ENCODE results near the gene ATP10A. TPM values are rescaled to one million over a fixed set of nuclear protein-coding genes. Genes with fewer than 3 reads are reported as not detected.

ATP10A gene
- total RNA-seq, 1 donor = 15.8 TPM

DNA sequence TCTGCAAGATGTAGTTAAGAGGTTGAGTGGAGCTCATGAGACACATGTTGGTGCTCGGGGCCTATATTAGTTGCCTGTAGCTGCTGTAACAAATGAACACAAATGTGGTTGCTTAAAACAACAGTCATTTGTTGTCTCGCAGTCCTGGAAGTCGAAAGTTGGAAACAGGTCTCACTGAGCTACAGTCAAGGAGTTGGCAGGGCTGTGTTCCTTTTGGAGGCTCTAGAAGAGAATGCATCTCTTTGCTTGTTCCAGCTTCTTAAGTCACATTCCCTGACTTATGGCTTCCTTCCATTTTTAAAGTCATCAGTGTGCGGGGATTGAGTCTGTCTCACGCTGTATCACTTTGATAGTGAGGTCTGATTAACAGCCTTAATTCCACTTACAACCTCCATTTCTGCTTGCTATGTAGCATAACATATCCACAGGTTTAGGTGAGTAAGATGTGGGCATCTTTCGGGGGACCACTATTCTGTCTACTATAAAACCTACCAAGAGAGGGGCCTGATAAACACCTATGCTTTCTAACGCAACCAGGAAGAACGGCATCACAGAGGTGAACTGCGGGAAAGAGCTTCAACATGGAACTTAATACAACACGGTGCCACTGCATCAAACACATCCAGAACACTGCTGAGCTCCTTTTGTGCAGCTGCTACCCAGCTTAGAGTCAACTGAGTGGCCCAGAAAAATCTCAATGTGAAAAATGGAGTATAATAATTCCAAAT is 119.4 kb downstream of the ATP10A start:
- no peak overlapping the region for H3K4me3 ChIP-seq (ENCODE audit: low read length)
- H3K27me3 ChIP-seq (ENCODE audit: insufficient read depth, low read length) = no peaks in the 10 kb centered on the region
- peaks cover 21% of the 10 kb centered on the region for H3K4me1 ChIP-seq (ENCODE audit: insufficient read depth, low read length)
- no peaks in the 10 kb centered on the region for H3K9me3 ChIP-seq (ENCODE audit: low read depth, low read length)

DNA sequence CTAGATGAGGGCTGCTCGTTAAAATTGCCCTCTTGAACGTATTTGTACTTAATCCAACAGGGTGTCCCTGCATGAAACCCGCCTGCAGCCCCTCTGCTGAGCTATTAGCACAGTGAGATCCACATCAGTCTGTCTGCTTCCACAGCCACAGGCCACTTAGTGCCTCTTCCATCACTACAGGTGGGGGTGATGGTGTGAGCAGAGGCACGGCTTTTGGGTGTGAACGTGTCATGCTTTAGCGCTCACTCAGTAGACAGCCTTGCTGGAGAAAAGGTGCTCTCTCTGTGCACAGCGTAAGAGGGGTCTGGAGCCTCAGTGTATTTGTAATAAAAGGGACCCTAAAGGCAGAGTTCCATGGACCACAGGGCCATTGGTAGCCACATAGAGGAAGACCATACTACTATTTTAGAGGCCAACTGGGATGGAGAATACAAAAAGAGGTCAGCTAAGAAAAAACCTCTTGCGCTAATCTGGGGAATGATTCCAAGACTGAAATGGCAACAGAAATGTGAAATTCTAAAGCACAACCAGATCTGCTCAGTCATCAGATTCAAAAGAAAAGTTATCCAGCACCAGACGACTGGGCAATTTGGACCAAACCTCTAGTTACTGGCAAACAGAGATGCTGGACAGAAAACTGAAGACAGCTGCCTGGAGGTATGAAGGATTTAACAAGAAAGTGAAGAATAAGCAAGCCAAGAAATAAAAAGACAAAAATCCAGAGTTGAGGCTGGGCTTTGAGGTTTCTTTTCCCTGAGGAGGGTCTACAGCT is 120.2 kb downstream of the ATP10A start:
- H3K4me3 ChIP-seq (ENCODE audit: low read length) = no peak overlapping the region

DNA sequence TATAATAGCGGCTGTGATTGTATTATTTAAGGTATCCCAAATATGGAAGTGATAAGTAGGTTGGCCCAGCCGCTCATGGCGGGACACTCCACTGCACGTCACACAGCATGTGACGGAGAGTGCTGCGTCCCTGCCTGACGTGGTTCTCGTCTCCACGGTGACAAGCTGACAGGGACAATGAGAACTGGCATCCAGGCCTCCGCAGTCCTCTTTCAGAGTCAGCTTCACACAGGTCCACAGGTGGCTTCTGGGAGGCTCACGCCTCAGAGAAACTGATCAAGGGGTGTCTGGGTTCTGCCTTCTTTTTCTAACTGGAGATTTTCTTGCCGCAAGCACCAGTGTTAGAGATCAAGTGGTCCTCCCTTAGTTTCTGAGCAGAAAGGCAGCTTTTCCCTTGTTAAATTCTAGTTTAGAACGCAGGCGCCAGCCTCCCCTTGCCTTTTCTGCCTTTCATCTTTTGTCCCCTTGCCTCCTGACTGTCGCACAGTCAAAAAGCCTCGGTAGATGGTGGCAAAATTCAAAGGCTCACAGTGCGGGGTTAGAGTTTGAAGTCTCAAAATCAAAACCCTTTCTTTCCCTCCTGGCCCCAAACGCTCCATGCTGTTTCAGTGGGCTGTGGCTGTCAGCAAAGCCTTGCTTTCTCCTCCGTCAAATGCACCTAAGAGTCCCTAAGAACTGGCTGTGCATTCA is 120.9 kb downstream of the ATP10A start:
- Histone ChIP-seq H3K27me3 (ENCODE audit: insufficient read depth, low read length) (no peaks in the 10 kb centered on the region), H3K4me1 (ENCODE audit: insufficient read depth, low read length) (peaks cover 21% of the 10 kb centered on the region), H3K4me3 (ENCODE audit: low read length) (no peak overlapping the region), H3K9me3 (ENCODE audit: low read depth, low read length) (no peaks in the 10 kb centered on the region)

More for the DNA sequence above, 120.2 kb downstream of the ATP10A start:
- Histone ChIP-seq H3K4me1 (ENCODE audit: insufficient read depth, low read length) (peaks cover 21% of the 10 kb centered on the region), H3K27me3 (ENCODE audit: insufficient read depth, low read length) (no peaks in the 10 kb centered on the region), H3K9me3 (ENCODE audit: low read depth, low read length) (no peaks in the 10 kb centered on the region)

DNA sequence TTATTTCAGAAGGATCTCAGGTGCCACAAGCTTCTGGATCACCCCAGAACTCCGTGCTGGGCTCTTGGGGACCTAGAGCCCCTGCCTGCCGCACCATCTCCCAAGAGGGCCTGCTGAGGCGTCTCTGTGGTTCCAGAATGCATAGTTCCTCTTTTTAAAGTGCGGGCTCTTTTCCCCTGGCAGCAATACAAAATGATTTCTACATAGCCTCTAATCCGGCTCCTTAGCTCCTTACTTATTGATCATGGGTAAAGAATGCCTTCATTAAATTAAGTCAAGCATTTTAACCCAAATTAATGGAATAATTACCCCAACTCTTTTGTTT is 121.9 kb downstream of the ATP10A start:
- Histone ChIP-seq H3K27me3 (ENCODE audit: insufficient read depth, low read length) (no peaks in the 10 kb centered on the region), H3K4me3 (ENCODE audit: low read length) (no peak overlapping the region), H3K9me3 (ENCODE audit: low read depth, low read length) (no peaks in the 10 kb centered on the region), H3K4me1 (ENCODE audit: insufficient read depth, low read length) (peaks cover 21% of the 10 kb centered on the region)

DNA sequence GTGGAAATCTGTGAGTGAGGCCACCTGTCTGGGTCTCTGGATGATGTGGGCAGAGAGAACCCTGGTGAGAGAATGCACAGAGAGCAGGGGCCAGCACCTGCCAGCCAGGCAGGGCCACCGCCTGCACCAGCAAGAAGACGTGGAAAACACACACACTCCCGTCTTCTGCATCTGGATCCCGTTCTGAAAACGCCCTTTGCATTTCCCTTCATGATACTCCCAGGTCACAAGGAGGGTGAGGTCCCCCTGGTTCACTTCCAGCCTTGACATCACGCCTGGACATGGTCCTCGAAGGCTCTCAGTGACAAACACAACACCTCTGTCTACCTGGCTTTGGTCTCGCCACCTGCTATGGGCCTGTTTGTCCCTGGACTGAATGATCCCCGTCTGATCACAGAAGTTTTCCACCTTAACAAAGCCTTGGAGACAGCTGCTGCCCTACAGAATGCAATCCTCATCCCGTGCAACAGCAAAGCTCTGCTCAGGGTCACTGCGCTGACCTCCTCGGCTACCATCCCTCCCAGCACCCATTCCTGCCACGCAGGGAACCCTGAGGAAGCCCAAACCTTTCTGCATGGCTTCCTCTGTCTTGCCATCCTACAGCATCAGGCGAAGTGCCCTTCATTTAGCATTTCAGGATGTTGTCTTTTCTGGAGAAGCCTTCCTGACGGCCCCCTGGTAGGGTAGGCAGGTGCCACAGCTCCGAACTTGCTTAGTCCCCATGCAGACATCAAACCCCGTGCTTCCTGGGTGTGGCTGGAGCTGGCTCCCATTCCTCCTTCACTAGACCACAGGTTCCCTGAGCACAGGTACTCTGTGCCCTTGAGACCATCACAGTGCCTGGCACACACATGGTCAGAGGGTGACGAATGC is 122.5 kb downstream of the ATP10A start:
- Histone ChIP-seq H3K4me1 (ENCODE audit: insufficient read depth, low read length) (peaks cover 21% of the 10 kb centered on the region), H3K9me3 (ENCODE audit: low read depth, low read length) (no peaks in the 10 kb centered on the region), H3K4me3 (ENCODE audit: low read length) (no peak overlapping the region), H3K27me3 (ENCODE audit: insufficient read depth, low read length) (no peaks in the 10 kb centered on the region)

DNA sequence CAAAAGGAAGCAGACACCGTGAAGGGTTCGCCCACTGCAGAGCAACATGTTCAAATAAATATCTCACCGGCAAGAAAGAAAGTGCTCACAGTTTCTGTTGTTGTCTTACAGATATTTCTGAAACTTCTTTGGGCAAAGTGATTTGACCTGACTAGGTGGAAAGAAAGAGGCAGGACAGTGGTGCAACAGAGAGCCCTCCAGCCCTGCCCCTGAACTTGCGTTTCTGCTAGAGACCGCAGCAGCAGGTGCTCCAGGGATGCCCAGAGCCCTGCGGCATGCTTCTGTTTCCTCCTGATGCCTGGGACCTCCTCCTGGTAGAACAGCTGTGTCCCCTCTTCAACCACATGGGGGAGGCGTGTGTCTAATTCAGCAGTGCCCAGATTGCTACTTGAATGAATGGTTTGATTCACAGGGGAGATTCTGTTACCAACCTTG is 123.4 kb downstream of the ATP10A start:
- H3K4me1 ChIP-seq (ENCODE audit: insufficient read depth, low read length) = peaks cover 21% of the 10 kb centered on the region
- no peaks in the 10 kb centered on the region for H3K9me3 ChIP-seq (ENCODE audit: low read depth, low read length)
- H3K4me3 ChIP-seq (ENCODE audit: low read length) = no peak overlapping the region
- no peaks in the 10 kb centered on the region for H3K27me3 ChIP-seq (ENCODE audit: insufficient read depth, low read length)

DNA sequence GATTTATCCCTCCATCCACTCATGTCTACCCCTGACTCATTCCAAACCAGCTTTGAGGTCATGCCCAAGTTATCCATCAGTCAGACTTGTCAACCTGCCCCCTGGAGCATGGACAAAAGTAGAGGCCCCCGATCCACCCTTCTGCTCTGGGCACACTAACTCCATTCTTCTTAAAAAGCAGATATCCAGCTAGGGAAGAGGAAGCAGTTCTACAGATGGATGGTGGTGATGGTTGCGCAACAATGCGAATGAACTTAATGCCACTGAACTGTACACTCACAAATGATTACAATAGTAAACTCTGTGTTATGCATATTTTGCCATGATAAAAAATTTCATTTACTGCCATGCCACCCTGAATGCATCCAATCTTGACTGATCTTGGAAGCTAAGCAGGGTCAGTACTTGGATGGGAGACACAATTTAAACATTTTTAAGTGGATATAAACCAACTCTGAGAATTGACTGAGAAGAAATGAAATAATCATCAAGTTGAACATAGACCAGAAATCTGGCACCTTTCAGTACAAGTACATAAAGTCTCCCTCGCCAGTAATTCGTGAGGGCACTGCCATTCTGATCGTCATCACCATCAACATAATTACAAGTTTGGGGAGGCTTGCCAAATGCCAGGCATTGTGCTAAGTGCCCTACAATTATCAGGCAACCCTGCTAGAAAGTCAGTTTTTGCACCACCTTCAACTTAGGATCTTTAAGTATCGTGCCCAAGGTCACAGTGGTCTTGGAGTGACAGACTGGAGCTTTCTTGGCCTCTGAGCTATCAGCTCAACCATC is 124.8 kb downstream of the ATP10A start:
- no peaks in the 10 kb centered on the region for H3K27me3 ChIP-seq (ENCODE audit: insufficient read depth, low read length)
- H3K4me1 ChIP-seq (ENCODE audit: insufficient read depth, low read length) = peaks cover 21% of the 10 kb centered on the region
- no peaks in the 10 kb centered on the region for H3K9me3 ChIP-seq (ENCODE audit: low read depth, low read length)
- H3K4me3 ChIP-seq (ENCODE audit: low read length) = no peak overlapping the region

DNA sequence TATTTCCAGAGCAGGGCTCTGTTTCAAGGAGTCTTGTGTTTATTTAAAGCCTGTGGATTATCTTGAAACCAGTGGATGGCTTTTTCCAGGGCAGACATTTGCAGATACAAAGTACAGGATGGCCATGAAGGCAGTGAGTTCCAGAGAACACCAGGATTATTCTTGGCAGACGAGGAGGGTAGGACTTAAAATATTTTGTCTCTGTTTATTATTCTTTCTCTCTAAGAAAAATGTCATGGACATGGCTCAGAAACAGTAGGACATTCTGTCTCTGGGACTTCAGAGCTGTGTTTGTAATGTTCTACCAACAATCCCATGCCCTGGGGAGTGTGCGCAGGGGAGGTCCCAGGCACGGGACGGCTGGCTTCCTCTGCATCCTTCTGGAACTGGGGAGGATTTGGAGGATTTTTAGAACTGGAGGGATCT is 125.9 kb downstream of the ATP10A start:
- no peaks in the 10 kb centered on the region for H3K27me3 ChIP-seq (ENCODE audit: insufficient read depth, low read length)
- no peaks in the 10 kb centered on the region for H3K9me3 ChIP-seq (ENCODE audit: low read depth, low read length)
- H3K4me3 ChIP-seq (ENCODE audit: low read length) = no peak overlapping the region
- H3K4me1 ChIP-seq (ENCODE audit: insufficient read depth, low read length) = peaks cover 21% of the 10 kb centered on the region

DNA sequence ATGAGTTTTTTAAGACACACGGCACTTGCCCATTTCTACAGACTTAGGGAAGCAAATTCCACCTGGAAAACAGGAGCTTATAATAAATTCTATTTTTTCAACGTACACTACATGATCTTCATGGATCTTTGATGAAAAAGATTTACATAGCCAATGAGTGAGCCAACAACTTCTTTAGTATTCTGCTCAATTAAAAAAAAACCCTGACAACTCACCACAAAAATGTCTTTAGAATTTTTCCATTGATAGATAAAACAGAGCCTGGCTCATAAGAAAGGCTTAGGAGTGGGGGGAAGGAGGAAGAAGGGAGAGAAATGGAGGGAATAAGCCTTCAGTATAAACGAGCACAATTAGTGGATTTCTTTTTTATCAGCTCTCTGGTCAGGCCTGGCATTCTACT is 126.7 kb downstream of the ATP10A start:
- no peaks in the 10 kb centered on the region for H3K9me3 ChIP-seq (ENCODE audit: low read depth, low read length)
- H3K4me3 ChIP-seq (ENCODE audit: low read length) = no peak overlapping the region
- no peaks in the 10 kb centered on the region for H3K27me3 ChIP-seq (ENCODE audit: insufficient read depth, low read length)
- H3K4me1 ChIP-seq (ENCODE audit: insufficient read depth, low read length) = peaks cover 20% of the 10 kb centered on the region

DNA sequence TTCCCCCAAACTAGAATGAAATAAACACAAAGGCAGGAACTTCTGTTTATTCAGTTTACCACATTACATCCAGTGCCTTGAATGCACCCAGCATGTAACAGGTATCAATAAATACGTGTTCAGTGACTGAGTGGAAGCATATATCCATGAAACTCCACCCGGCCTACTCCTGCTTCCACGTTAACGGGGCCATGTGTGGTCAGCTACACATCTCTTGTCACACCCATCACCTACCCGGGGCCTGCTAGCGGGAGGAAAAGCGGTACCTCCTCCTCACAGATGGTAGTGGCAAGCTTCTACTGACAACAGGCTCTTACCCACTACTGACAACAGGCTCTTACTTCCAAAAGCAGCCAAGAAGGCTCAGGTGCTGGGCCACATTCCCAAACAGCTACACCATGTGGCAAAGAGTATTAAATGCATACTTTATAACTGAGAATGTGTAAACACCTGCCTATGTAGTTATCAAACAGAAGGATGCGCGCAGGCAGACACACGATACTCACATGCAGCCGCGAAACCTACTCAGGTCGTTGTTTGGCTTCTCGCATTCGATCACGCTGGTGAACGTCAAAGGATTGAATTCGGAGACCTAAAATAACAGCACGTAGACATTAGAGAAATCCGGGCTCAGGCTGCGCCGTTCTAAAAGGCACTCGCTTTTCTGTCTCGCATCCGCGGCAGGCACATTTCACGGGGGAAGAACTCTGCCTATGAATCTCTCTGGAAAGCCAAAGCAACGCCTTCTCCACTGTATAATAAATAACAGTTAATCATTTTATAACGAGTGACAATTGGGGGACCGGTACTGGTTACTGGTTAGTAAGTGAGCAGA is 127.4 kb downstream of the ATP10A start:
- Histone ChIP-seq H3K4me1 (ENCODE audit: insufficient read depth, low read length) (peaks cover 13% of the 10 kb centered on the region), H3K27me3 (ENCODE audit: insufficient read depth, low read length) (no peaks in the 10 kb centered on the region), H3K4me3 (ENCODE audit: low read length) (no peak overlapping the region), H3K9me3 (ENCODE audit: low read depth, low read length) (no peaks in the 10 kb centered on the region)

DNA sequence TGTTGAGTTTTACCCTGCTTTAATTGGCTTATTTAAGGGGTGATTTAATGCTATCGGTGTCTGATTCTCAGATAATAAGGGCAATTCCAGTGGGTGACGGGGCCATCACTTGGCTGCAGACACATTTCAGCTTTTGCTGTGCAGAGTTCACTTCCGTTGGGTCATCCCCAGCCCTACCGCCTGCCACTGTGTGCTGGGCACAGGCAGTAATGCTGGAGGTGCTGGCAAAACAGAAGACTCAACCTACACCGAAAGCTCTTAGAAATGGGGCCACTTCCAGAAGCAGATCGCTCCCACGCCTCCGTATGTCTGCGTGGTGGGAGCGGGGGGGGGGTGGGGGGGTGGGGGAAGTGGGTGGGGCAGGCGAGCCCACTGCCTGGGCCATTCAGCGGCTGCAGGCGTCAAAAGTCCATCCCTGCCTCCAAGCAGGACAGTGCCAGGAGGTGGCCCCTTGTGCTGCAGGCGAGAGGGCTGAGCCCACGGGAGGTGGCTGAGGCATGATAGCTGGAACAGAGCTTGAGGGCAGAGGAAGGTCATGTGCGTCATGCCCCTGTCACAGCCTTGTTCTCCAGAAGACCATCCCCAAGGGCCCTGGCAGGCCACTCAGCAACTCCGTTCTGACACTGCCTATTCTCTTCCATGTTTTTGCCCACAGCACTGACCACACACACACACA is 128.3 kb downstream of the ATP10A start:
- no peaks in the 10 kb centered on the region for H3K27me3 ChIP-seq (ENCODE audit: insufficient read depth, low read length)
- H3K4me1 ChIP-seq (ENCODE audit: insufficient read depth, low read length) = peaks cover 5% of the 10 kb centered on the region
- no peak overlapping the region for H3K4me3 ChIP-seq (ENCODE audit: low read length)

DNA sequence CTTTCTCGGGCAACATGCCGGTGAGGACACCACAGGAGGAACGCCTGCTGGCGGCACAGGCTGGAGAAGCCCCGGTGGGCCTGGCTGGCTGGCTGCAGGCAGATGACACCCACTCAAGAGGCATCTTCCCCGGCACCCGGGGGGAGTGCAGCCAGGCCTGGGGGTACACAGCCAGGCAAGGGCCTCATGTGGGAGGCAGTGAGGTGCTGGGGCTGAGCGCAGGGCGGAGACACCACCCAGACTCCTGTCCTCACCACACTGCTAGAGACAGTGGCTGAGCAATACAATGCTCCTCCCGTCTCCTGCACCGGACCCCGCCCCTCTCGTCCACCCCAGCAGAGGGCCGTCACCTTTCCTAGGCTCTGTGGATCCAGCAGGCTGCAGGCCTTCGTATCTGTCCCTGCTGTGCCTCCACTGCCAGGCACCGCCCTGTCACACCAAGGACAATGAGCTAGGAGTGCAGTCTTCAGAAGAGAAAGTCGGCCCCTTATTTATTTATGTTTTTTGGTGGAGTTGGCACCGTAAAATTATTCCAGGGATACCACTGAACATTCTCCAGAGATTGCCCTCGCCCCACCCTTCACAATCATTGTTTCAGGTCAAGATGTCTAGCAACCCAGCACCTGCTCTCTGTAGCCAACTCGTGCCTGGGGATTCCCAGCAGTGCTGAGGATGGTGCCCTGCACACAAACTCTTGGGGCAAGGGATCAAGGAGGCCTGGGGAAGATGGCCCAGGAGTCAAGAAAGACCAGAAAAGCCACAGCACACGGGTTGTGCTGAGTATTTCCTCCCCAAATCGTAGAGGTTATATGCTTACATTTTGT is 129.1 kb downstream of the ATP10A start:
- Histone ChIP-seq H3K4me3 (ENCODE audit: low read length) (no peak overlapping the region), H3K4me1 (ENCODE audit: insufficient read depth, low read length) (no peaks in the 10 kb centered on the region), H3K27me3 (ENCODE audit: insufficient read depth, low read length) (no peaks in the 10 kb centered on the region), H3K9me3 (ENCODE audit: low read depth, low read length) (no peaks in the 10 kb centered on the region)

More for the DNA sequence above, 128.3 kb downstream of the ATP10A start:
- no peaks in the 10 kb centered on the region for H3K9me3 ChIP-seq (ENCODE audit: low read depth, low read length)
